HG02642 (cell line): Measurements from ENCODE around the gene HYAL3.

Experiments
- ATAC-seq: cut with Tn5 transposase; IDR thresholded peaks from one replicate; pipeline ENCODE4 v1.9.1; 2021; ENCODE audit warnings: mild to moderate bottlenecking; ENCODE audit not compliant: unreplicated experiment, poor library complexity

HYAL3 gene

GRCh38 chr3:50298836-50299637 is at the start of gene HYAL3, which contains the start of gene NAA80:
HYAL3 (minus strand) TSS chr3:50299405; CDS start chr3:50295602, 3,803 bp downstream.
NAA80 (minus strand) TSS chr3:50299405; CDS start chr3:50297463, 1,942 bp downstream.
- peak; percentile 80 for ATAC-seq

GRCh38 chr3:50347187-50347813 is 48.1 kb upstream of the HYAL3 start:
- ATAC-seq = no peak

GRCh38 chr3:50345586-50346234 is 46.5 kb upstream of the HYAL3 start, which contains the start of gene ZMYND10:
ZMYND10 (minus strand) TSS chr3:50345732; CDS start chr3:50345579, 153 bp downstream.
- ATAC-seq = no peak

- no peak for ATAC-seq
Measured at GRCh38 chr3:50345008-50345407, 45.8 kb upstream of the HYAL3 start.

- no peak for ATAC-seq
Measured at GRCh38 chr3:50342813-50343633, 43.8 kb upstream of the HYAL3 start.

GRCh38 chr3:50341996-50342650 is 42.9 kb upstream of the HYAL3 start:
- no peak for ATAC-seq

GRCh38 chr3:50341537-50341936 is 42.3 kb upstream of the HYAL3 start:
- no peak for ATAC-seq

GRCh38 chr3:50340448-50341329 is 41.5 kb upstream of the HYAL3 start, which contains the start of gene RASSF1:
RASSF1 (minus strand) TSS chr3:50340836; CDS start chr3:50340805, 31 bp downstream.
- no peak for ATAC-seq

GRCh38 chr3:50340147-50340447 is 40.9 kb upstream of the HYAL3 start:
- ATAC-seq = no peak

- ATAC-seq = no peak
Measured at GRCh38 chr3:50339485-50340146, 40.4 kb upstream of the HYAL3 start.

- no peak for ATAC-seq
Measured at GRCh38 chr3:50338965-50339364, 39.8 kb upstream of the HYAL3 start.

- peak; percentile 84 for ATAC-seq
Measured at GRCh38 chr3:50337175-50337861, 38.1 kb upstream of the HYAL3 start.

- peak; percentile 38 for ATAC-seq
Measured at GRCh38 chr3:50336452-50337174, 37.4 kb upstream of the HYAL3 start.

- ATAC-seq = no peak
Measured at GRCh38 chr3:50334339-50335075, 35.3 kb upstream of the HYAL3 start.

- ATAC-seq = no peak
Measured at GRCh38 chr3:50333744-50334328, 34.6 kb upstream of the HYAL3 start.

GRCh38 chr3:50331364-50331907 is 32.2 kb upstream of the HYAL3 start:
- no peak for ATAC-seq
